Skeletal muscle tissue (tissue), 4 donors: ENCODE data around the gene LDB3. TPM values are rescaled to one million over a fixed set of nuclear protein-coding genes. Genes with fewer than 3 reads are reported as not detected.

ENCODE experiments used
- H3K27ac ChIP-seq: one replicate; pipeline ENCODE4 v1.7.0; 2013; ENCODE audit warnings: mild to moderate bottlenecking, low read depth, low read length, inconsistent platforms
- H3K27me3 ChIP-seq, 3 donors: one replicate each; pipeline ENCODE4 v1.7.0; 2013; ENCODE audit warnings: low read length in 3 of 3; ENCODE audit not compliant: control insufficient read depth in 3 of 3, insufficient read depth in 3 of 3
- H3K36me3 ChIP-seq, 3 donors: one replicate each; pipeline ENCODE4 v1.7.0; 2013; ENCODE audit warnings: low read length in 3 of 3; ENCODE audit not compliant: control insufficient read depth in 3 of 3, insufficient read depth in 3 of 3
- H3K4me1 ChIP-seq, 3 donors: one replicate each; pipeline ENCODE4 v1.7.0; 2013; ENCODE audit warnings: low read length in 3 of 3, mild to moderate bottlenecking in 3 of 3; ENCODE audit not compliant: control insufficient read depth in 3 of 3, insufficient read depth in 3 of 3
- H3K4me3 ChIP-seq, 3 donors: one replicate each; pipeline ENCODE4 v1.7.0; 2013; ENCODE audit warnings: low read length in 3 of 3
- H3K9ac ChIP-seq, 3 donors: one replicate each; pipeline ENCODE4 v1.7.0; 2013; ENCODE audit warnings: low read length in 3 of 3, mild to moderate bottlenecking in 3 of 3, moderate library complexity in 2 of 3, low read depth in 1 of 3
- H3K9me3 ChIP-seq, 3 donors: one replicate each; pipeline ENCODE4 v1.7.0; 2013; ENCODE audit warnings: low read length in 3 of 3; ENCODE audit not compliant: control insufficient read depth in 3 of 3
- total RNA-seq: library from RNA; depleted of rRNA; stranded (reverse); fragments of >200 nt; gene quantifications from one replicate; pipeline ENCODE4 v1.2.3, GENCODE V29; 2014
- donor health status: Osteomylitis.

Gene LDB3
- total RNA-seq, 1 donor from 2014 or later = 87.7 TPM

GRCh38 chr10:86708068-86708782 lies 39.9 kb downstream of the LDB3 start:
- H3K27me3 ChIP-seq = no peaks in the 10 kb centered on the region
- H3K27ac ChIP-seq = peak overlapping the region; percentile 54
- H3K4me1 ChIP-seq = peaks cover 31 to 78% (median 73%) of the 10 kb centered on the region in 3 donors
- H3K36me3 ChIP-seq = peaks cover 43 to 52% (median 44%) of the 10 kb centered on the region in 3 donors
- no peaks in the 10 kb centered on the region for H3K9me3 ChIP-seq
- H3K4me3 ChIP-seq = no peak overlapping the region
- H3K9ac ChIP-seq = peak overlapping the region in 2 of 3 donors; percentile 38 to 64

- Histone ChIP-seq H3K4me1 (peaks cover 37 to 80% (median 76%) of the 10 kb centered on the region in 3 donors), H3K9me3 (no peaks in the 10 kb centered on the region), H3K27ac (peak overlapping the region; percentile 54), H3K9ac (peak overlapping the region in 2 of 3 donors; percentile 38 to 64), H3K27me3 (no peaks in the 10 kb centered on the region), H3K36me3 (peaks cover 46 to 55% (median 48%) of the 10 kb centered on the region in 3 donors), H3K4me3 (no peak overlapping the region)
These were observed 40.6 kb downstream of the LDB3 start for GRCh38 chr10:86708783-86709380.

- peaks cover 46 to 58% (median 52%) of the 10 kb centered on the region in 3 donors for H3K36me3 ChIP-seq
- no peaks in the 10 kb centered on the region for H3K27me3 ChIP-seq
- peak overlapping the region; percentile 54 for H3K27ac ChIP-seq
- H3K4me1 ChIP-seq = peaks cover 41 to 86% (median 79%) of the 10 kb centered on the region in 3 donors
- H3K4me3 ChIP-seq = peak overlapping the region in 1 of 3 donors; percentile 13
- no peaks in the 10 kb centered on the region for H3K9me3 ChIP-seq
- peak overlapping the region in 1 of 3 donors; percentile 83 for H3K9ac ChIP-seq
These were observed 41.3 kb downstream of the LDB3 start for GRCh38 chr10:86709396-86710185.

- H3K27ac ChIP-seq = peak overlapping the region; percentile 86
- peaks cover 41 to 51% (median 41%) of the 10 kb centered on the region in 3 donors for H3K36me3 ChIP-seq
- H3K27me3 ChIP-seq = no peaks in the 10 kb centered on the region
- H3K9ac ChIP-seq = peak overlapping the region; percentile 37 to 83 (median 69)
- peak overlapping the region; percentile 28 to 64 (median 64) for H3K4me3 ChIP-seq
- H3K9me3 ChIP-seq = no peaks in the 10 kb centered on the region
- H3K4me1 ChIP-seq = peaks cover 41 to 87% (median 81%) of the 10 kb centered on the region in 3 donors
These were observed 42.7 kb downstream of the LDB3 start for GRCh38 chr10:86710987-86711512.

GRCh38 chr10:86711513-86712316 lies 43.4 kb downstream of the LDB3 start:
- H3K9ac ChIP-seq = peak overlapping the region; percentile 27 to 81 (median 69)
- peak overlapping the region; percentile 48 to 64 (median 64) for H3K4me3 ChIP-seq
- peaks cover 46 to 85% (median 80%) of the 10 kb centered on the region in 3 donors for H3K4me1 ChIP-seq
- no peaks in the 10 kb centered on the region for H3K27me3 ChIP-seq
- no peaks in the 10 kb centered on the region for H3K9me3 ChIP-seq
- H3K27ac ChIP-seq = peak overlapping the region; percentile 86
- H3K36me3 ChIP-seq = peaks cover 35 to 49% (median 40%) of the 10 kb centered on the region in 3 donors

GRCh38 chr10:86712317-86712707 lies 44.0 kb downstream of the LDB3 start:
- Histone ChIP-seq H3K27me3 (no peaks in the 10 kb centered on the region), H3K27ac (peak overlapping the region; percentile 86), H3K9ac (peak overlapping the region; percentile 27 to 81 (median 50)), H3K36me3 (peaks cover 35 to 49% (median 38%) of the 10 kb centered on the region in 3 donors), H3K4me1 (peaks cover 50 to 84% (median 77%) of the 10 kb centered on the region in 3 donors), H3K9me3 (no peaks in the 10 kb centered on the region), H3K4me3 (peak overlapping the region; percentile 48 to 64 (median 54))

GRCh38 chr10:86715156-86715795 lies 47.0 kb downstream of the LDB3 start:
- H3K27me3 ChIP-seq = no peaks in the 10 kb centered on the region
- no peaks in the 10 kb centered on the region for H3K9me3 ChIP-seq
- H3K27ac ChIP-seq = peak overlapping the region; percentile 54
- H3K36me3 ChIP-seq = peaks cover 37 to 52% (median 39%) of the 10 kb centered on the region in 3 donors
- H3K4me3 ChIP-seq = no peak overlapping the region
- H3K4me1 ChIP-seq = peaks cover 44 to 75% (median 60%) of the 10 kb centered on the region in 3 donors
- peak overlapping the region in 1 of 3 donors; percentile 65 for H3K9ac ChIP-seq

- H3K27me3 ChIP-seq = no peaks in the 10 kb centered on the region
- peak overlapping the region; percentile 54 for H3K27ac ChIP-seq
- no peaks in the 10 kb centered on the region for H3K9me3 ChIP-seq
- H3K9ac ChIP-seq = peak overlapping the region in 1 of 3 donors; percentile 65
- H3K4me1 ChIP-seq = peaks cover 41 to 69% (median 55%) of the 10 kb centered on the region in 3 donors
- H3K4me3 ChIP-seq = no peak overlapping the region
- peaks cover 37 to 57% (median 42%) of the 10 kb centered on the region in 3 donors for H3K36me3 ChIP-seq
These were observed 47.5 kb downstream of the LDB3 start for GRCh38 chr10:86715836-86716235.
